HepG2 (cell line): ENCODE data around the gene IFT88. TPM values are rescaled to one million over a fixed set of nuclear protein-coding genes. Genes with fewer than 3 reads are reported as not detected.

Experiments used
- ATAC-seq: fragments of 200-7000 bp; cut with Tn5 transposase; 3 replicates; pipeline ENCODE4 v1.9.1; 2020; ENCODE audit warnings: mild to moderate bottlenecking, moderate library complexity
- BruUV-seq: library from RNA; stranded (reverse); fragments of 400-500 nt; replicated peaks from 2 replicates; lab custom pipeline; 2021; lab: Mats Ljungman, UMichigan
- CTCF ChIA-PET: fragments of 300-600 bp; formaldehyde crosslinking; extraction: SDS; loops from one replicate; lab custom pipeline; 2021; ENCODE audit warnings: low total read pairs, inconsistent platforms, low intra/inter-chr PET ratio; lab: Yijun Ruan, JAX
- POLR2A ChIA-PET: fragments of 350-600 bp; sonication (Branson Sonifier 250); formaldehyde crosslinking; loops from one replicate; lab custom pipeline; 2020; ENCODE audit warnings: antibody characterized with exemption, inconsistent platforms; lab: Yijun Ruan, JAX
- DNase-seq: peaks from one replicate; pipeline ENCODE4 v3.0.0-alpha.2; 2015; ENCODE audit warnings: low spot score
- FAIRE-seq: peaks from 3 replicates; lab custom pipeline; 2011; peaks lifted over from hg19 to GRCh38; lab: Jason Lieb, UNC
- H2AFZ ChIP-seq: one replicate; pipeline ENCODE4 v1.6.1; 2011; ENCODE audit warnings: low read length, inconsistent platforms
- H3K27ac ChIP-seq: fragments of 300-600 bp; 3 replicates; pipeline ENCODE4 v1.8.0; 2011; ENCODE audit warnings: mixed run types, mild to moderate bottlenecking, mixed read lengths, low read length, inconsistent platforms; ENCODE audit not compliant: insufficient read depth; ENCODE audit errors: extremely low read length
- H3K27me3 ChIP-seq, 2 experiments: fragments of 200-600 bp in 1 of 2; 2 replicates in 1 of 2; 3 replicates in 1 of 2; pipeline versions ENCODE4 v1.6.0 to v1.8.0; 2011; ENCODE audit warnings: low read length in 2 of 2, mild to moderate bottlenecking in 2 of 2, moderate library complexity in 2 of 2, inconsistent platforms in 1 of 2; ENCODE audit not compliant: insufficient read depth in 2 of 2, control insufficient read depth in 1 of 2
- H3K36me3 ChIP-seq, 2 experiments: fragments of 200-600 bp in 1 of 2; replicated peaks in 1 of 2; 2 replicates in 1 of 2; 3 replicates in 1 of 2; pipeline versions ENCODE4 v1.5.1 to v1.8.0; 2011; ENCODE audit warnings: low read length in 2 of 2, inconsistent platforms in 1 of 2; ENCODE audit not compliant: insufficient read depth in 2 of 2, control insufficient read depth in 1 of 2
- H3K4me1 ChIP-seq: 2 replicates; pipeline ENCODE4 v1.5.1; 2012; ENCODE audit warnings: low read length, inconsistent platforms; ENCODE audit not compliant: insufficient read depth
- H3K4me2 ChIP-seq: 2 replicates; pipeline ENCODE4 v1.6.0; 2011; ENCODE audit warnings: low read depth, low read length, inconsistent platforms
- H3K4me3 ChIP-seq, 3 experiments: fragments of 200-600 bp in 1 of 3; sonication (generic), shearing (Covaris generic) in 1 of 3; replicated peaks in 1 of 3; 2 replicates each; pipeline ENCODE4 v1.5.1; 2011 to 2016; ENCODE audit warnings: low read length in 3 of 3, inconsistent platforms in 2 of 3, low read depth in 2 of 3, mild to moderate bottlenecking in 2 of 3, control low read depth in 1 of 3, mixed read lengths in 1 of 3; ENCODE audit not compliant: insufficient read depth in 1 of 3
- H3K79me2 ChIP-seq: one replicate; pipeline ENCODE4 v1.6.1; 2011; ENCODE audit warnings: low read length, inconsistent platforms; ENCODE audit not compliant: insufficient read depth
- H3K9ac ChIP-seq: 2 replicates; pipeline ENCODE4 v1.6.0; 2011; ENCODE audit warnings: mild to moderate bottlenecking, low read depth, low read length, inconsistent platforms; ENCODE audit not compliant: insufficient read depth
- H3K9me3 ChIP-seq: 2 replicates; pipeline ENCODE4 v1.5.1; 2012; ENCODE audit warnings: mild to moderate bottlenecking, low read length
- H4K20me1 ChIP-seq: 2 replicates; pipeline ENCODE4 v1.6.0; 2011; ENCODE audit warnings: inconsistent platforms, mild to moderate bottlenecking, low read length, moderate library complexity; ENCODE audit not compliant: insufficient read depth
- GTF3A ChIP-seq: sonication (generic); formaldehyde crosslinking; conservative IDR thresholded peaks from 2 replicates; pipeline ENCODE4 v1.4.0; 2020; ENCODE audit warnings: mild to moderate bottlenecking, missing genetic modification reagents
- HNRNPLL ChIP-seq: fragments of 200-400 bp; formaldehyde crosslinking; IDR thresholded peaks from 2 replicates; pipeline ENCODE4 v1.6.1; 2017; ENCODE audit warnings: mild to moderate bottlenecking, low read depth, low read length; ENCODE audit not compliant: poor library complexity, severe bottlenecking
- MAFK ChIP-seq, 2 experiments: IDR thresholded peaks in 1 of 2; conservative IDR thresholded peaks in 1 of 2; 2 replicates each; pipeline ENCODE4 v1.6.1; 2011; ENCODE audit warnings: improper control_type of control experiment in 2 of 2, low read length in 2 of 2
- SETDB1 ChIP-seq: sonication (generic); formaldehyde crosslinking; IDR thresholded peaks from 2 replicates; pipeline ENCODE4 v1.5.1; 2020; ENCODE audit warnings: missing genetic modification reagents, mild to moderate bottlenecking, borderline replicate concordance
- SNAPC2 ChIP-seq: sonication (generic); formaldehyde crosslinking; IDR thresholded peaks from 2 replicates; pipeline ENCODE4 v1.8.1; 2022; ENCODE audit warnings: mild to moderate bottlenecking, missing genetic modification reagents
- TCF7 ChIP-seq: sonication (generic); IDR thresholded peaks from 2 replicates; pipeline ENCODE4 v1.6.1; 2016; ENCODE audit warnings: antibody characterized with exemption, low read depth
- TCF7L2 ChIP-seq: IDR thresholded peaks from 2 replicates; pipeline ENCODE4 v1.6.1; 2011; ENCODE audit warnings: mild to moderate bottlenecking, low read depth, low read length, moderate library complexity
- THAP11 ChIP-seq: IDR thresholded peaks from 2 replicates; pipeline ENCODE4 v1.6.1; 2016; ENCODE audit warnings: missing biosample characterization, missing genetic modification reagents
- TP53 ChIP-seq: sonication (generic); formaldehyde crosslinking; conservative IDR thresholded peaks from 2 replicates; pipeline ENCODE4 v1.4.0; 2020; ENCODE audit warnings: missing genetic modification reagents
- ZKSCAN5 ChIP-seq: sonication (generic); formaldehyde crosslinking; IDR thresholded peaks from 2 replicates; pipeline ENCODE4 v1.5.1; 2020; ENCODE audit warnings: mild to moderate bottlenecking, missing genetic modification reagents
- ZNF10 ChIP-seq: sonication (generic); formaldehyde crosslinking; IDR thresholded peaks from 2 replicates; pipeline ENCODE4 v1.4.0; 2020; ENCODE audit warnings: mild to moderate bottlenecking, low read depth, missing genetic modification reagents, borderline replicate concordance
- ZNF160 ChIP-seq: sonication (generic); formaldehyde crosslinking; IDR thresholded peaks from 2 replicates; pipeline ENCODE4 v1.8.0; 2022; ENCODE audit warnings: mild to moderate bottlenecking, inconsistent platforms, missing genetic modification reagents
- ZNF263 ChIP-seq: sonication (generic); formaldehyde crosslinking; IDR thresholded peaks from 2 replicates; pipeline ENCODE4 v1.4.0; 2020; ENCODE audit warnings: missing genetic modification reagents
- ZNF335 ChIP-seq: sonication (generic); formaldehyde crosslinking; IDR thresholded peaks from 2 replicates; pipeline ENCODE4 v1.4.0; 2020; ENCODE audit warnings: missing genetic modification reagents
- ZNF768 ChIP-seq: sonication (generic); formaldehyde crosslinking; IDR thresholded peaks from 2 replicates; pipeline ENCODE4 v1.4.0; 2020; ENCODE audit warnings: missing genetic modification reagents
- WGBS: methylation state at CpG from one replicate; pipeline ENCODE4 v1.1.6; 2017; ENCODE audit warnings: low lambda C conversion rate; 5-methylcytosine and 5-hydroxymethylcytosine counted together
- in situ Hi-C: cut with HindIII; loops from 2 replicates; pipeline ENCODE4 v1.10.0; 2017; ENCODE audit warnings: low pct_unique_long_range_greater_than_20kb; ENCODE audit not compliant: extremely low pct_ligation_motif_present
- intact Hi-C: fragments of 100-400 bp; cut with micrococcal nuclease; formaldehyde crosslinking; loops from one replicate; pipeline ENCODE4 v1.10.0; 2022; ENCODE audit not compliant: unreplicated experiment
- polyA plus RNA-seq, 8 experiments: library from polyadenylated mRNA; depleted of rRNA in 3 of 8; stranded (reverse) in 7 of 8; unstranded in 1 of 8; fragments of >200 nt; fragmentation: Illumina TruSeq in 4 of 8; extraction: Trizol in 4 of 8; gene quantifications; 2 replicates each; pipeline versions ENCODE4 v1.2.1 to v1.2.3, GENCODE V29; 2011 to 2016; ENCODE audit warnings: low read depth in 4 of 8, missing spikeins in 1 of 8, mixed read lengths in 1 of 8; ENCODE audit not compliant: insufficient read depth in 1 of 8
- total RNA-seq, 5 experiments: library from RNA; depleted of rRNA; stranded (reverse); fragments of >200 nt; fragmentation: Illumina TruSeq; extraction: Trizol; gene quantifications; 2 replicates each; pipeline ENCODE4 v1.2.3, GENCODE V29; 2016; ENCODE audit warnings: low read depth in 1 of 5
- TF ChIP-seq, protein P1 (sequence below): sonication (generic); formaldehyde crosslinking; conservative IDR thresholded peaks from 2 replicates; pipeline ENCODE4 v1.8.0; 2022; ENCODE audit warnings: mild to moderate bottlenecking, moderate library complexity, missing genetic modification reagents
- TF ChIP-seq, protein P2 (sequence below): sonication (generic); formaldehyde crosslinking; IDR thresholded peaks from 2 replicates; pipeline ENCODE4 v1.8.1; 2023; ENCODE audit warnings: mild to moderate bottlenecking, missing genetic modification reagents, borderline replicate concordance
- TF ChIP-seq, protein P3 (sequence below): sonication (generic); formaldehyde crosslinking; IDR thresholded peaks from 2 replicates; pipeline ENCODE4 v1.9.0; 2021; ENCODE audit warnings: mild to moderate bottlenecking, missing genetic modification reagents

IFT88 gene
- total and polyA plus RNA-seq, 2 of the 13 experiments (the other 11 are each of a cell fraction or from before 2014, with no cell fraction given) = 8.4 to 19.9 TPM

DNA sequence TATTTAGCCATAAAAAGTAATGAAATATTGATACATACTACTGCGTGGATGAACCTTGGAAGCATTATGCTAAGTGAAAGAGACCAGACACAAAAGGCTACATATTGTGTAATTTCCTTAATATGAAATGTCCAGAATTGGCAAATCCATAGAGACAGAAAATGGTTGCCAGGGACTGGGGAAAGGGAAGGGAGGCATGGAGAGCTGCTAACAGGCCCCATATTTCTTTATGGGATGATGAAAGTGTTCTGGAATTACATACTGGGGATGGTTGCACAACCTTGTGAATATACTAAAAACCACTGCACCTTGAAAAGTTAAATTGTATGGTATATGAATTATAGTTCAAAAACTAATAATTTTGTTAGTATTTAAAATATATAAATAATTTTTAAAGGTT lies 3.6 kb downstream of the IFT88 start:
- 97% methylated on average over 1 of the region's 1 CpG for WGBS
- Histone ChIP-seq H3K79me2 (peaks cover 7% of the 10 kb centered on the region), H3K27ac (no peak overlapping the region), H3K36me3 (no peaks in the 10 kb centered on the region), H3K9me3 (peaks cover 2% of the 10 kb centered on the region; the same call in 1 of the 2 replicates), H3K27me3 (no peaks in the 10 kb centered on the region), H2AFZ (no peak overlapping the region), H3K4me1 (peaks cover 23% of the 10 kb centered on the region), H3K9ac (no peak overlapping the region), H3K4me2 (no peak overlapping the region), H4K20me1 (no peaks in the 10 kb centered on the region), H3K4me3 (no peak overlapping the region)
- CTCF ChIA-PET = no interaction called here
- no peak for FAIRE-seq
- POLR2A ChIA-PET = no interaction called here
- no peak for ATAC-seq
- no peak for DNase-seq
- BruUV-seq = no TSS peak
- intact Hi-C loops (no loop called here), in situ Hi-C loops (no loop called here)
- TF ChIP-seq, protein P1, sequence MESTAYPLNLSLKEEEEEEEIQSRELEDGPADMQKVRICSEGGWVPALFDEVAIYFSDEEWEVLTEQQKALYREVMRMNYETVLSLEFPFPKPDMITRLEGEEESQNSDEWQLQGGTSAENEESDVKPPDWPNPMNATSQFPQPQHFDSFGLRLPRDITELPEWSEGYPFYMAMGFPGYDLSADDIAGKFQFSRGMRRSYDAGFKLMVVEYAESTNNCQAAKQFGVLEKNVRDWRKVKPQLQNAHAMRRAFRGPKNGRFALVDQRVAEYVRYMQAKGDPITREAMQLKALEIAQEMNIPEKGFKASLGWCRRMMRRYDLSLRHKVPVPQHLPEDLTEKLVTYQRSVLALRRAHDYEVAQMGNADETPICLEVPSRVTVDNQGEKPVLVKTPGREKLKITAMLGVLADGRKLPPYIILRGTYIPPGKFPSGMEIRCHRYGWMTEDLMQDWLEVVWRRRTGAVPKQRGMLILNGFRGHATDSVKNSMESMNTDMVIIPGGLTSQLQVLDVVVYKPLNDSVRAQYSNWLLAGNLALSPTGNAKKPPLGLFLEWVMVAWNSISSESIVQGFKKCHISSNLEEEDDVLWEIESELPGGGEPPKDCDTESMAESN (CRISPR knock-in tag) = no peak
- TF ChIP-seq TP53 (no peak), MAFK (conservative IDR thresholded peaks at IDR 0.05 in 1 of 2, IDR thresholded peaks at IDR 0.05 in 1 of 2; ENCODE audit: low read length in 2 of 2) (no peak), ZNF10 (CRISPR knock-in tag) (no peak), ZNF160 (CRISPR knock-in tag) (no peak), SNAPC2 (no peak), TCF7L2 (no peak), ZNF335 (CRISPR knock-in tag) (no peak), SETDB1 (CRISPR knock-in tag) (no peak), HNRNPLL (no peak), TCF7 (no peak), THAP11 (CRISPR knock-in tag) (no peak), ZNF263 (no peak), ZKSCAN5 (CRISPR knock-in tag) (no peak), ZNF768 (CRISPR knock-in tag) (no peak), GTF3A (no peak)
- TF ChIP-seq, protein P2, sequence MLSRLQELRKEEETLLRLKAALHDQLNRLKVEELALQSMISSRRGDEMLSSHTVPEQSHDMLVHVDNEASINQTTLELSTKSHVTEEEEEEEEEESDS (CRISPR knock-in tag) = no peak
- TF ChIP-seq, protein P3, sequence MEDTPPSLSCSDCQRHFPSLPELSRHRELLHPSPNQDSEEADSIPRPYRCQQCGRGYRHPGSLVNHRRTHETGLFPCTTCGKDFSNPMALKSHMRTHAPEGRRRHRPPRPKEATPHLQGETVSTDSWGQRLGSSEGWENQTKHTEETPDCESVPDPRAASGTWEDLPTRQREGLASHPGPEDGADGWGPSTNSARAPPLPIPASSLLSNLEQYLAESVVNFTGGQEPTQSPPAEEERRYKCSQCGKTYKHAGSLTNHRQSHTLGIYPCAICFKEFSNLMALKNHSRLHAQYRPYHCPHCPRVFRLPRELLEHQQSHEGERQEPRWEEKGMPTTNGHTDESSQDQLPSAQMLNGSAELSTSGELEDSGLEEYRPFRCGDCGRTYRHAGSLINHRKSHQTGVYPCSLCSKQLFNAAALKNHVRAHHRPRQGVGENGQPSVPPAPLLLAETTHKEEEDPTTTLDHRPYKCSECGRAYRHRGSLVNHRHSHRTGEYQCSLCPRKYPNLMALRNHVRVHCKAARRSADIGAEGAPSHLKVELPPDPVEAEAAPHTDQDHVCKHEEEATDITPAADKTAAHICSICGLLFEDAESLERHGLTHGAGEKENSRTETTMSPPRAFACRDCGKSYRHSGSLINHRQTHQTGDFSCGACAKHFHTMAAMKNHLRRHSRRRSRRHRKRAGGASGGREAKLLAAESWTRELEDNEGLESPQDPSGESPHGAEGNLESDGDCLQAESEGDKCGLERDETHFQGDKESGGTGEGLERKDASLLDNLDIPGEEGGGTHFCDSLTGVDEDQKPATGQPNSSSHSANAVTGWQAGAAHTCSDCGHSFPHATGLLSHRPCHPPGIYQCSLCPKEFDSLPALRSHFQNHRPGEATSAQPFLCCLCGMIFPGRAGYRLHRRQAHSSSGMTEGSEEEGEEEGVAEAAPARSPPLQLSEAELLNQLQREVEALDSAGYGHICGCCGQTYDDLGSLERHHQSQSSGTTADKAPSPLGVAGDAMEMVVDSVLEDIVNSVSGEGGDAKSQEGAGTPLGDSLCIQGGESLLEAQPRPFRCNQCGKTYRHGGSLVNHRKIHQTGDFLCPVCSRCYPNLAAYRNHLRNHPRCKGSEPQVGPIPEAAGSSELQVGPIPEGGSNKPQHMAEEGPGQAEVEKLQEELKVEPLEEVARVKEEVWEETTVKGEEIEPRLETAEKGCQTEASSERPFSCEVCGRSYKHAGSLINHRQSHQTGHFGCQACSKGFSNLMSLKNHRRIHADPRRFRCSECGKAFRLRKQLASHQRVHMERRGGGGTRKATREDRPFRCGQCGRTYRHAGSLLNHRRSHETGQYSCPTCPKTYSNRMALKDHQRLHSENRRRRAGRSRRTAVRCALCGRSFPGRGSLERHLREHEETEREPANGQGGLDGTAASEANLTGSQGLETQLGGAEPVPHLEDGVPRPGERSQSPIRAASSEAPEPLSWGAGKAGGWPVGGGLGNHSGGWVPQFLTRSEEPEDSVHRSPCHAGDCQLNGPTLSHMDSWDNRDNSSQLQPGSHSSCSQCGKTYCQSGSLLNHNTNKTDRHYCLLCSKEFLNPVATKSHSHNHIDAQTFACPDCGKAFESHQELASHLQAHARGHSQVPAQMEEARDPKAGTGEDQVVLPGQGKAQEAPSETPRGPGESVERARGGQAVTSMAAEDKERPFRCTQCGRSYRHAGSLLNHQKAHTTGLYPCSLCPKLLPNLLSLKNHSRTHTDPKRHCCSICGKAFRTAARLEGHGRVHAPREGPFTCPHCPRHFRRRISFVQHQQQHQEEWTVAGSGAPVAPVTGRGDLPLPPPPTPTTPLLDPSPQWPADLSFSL (CRISPR knock-in tag) = no peak
